MM.1S (cell line): ENCODE results near the gene DSG2.

ENCODE experiments used
- DNase-seq: peaks from one replicate; pipeline ENCODE4 v3.0.0-alpha.2; 2015
- H2AFZ ChIP-seq: fragments of 300-600 bp; sonication (generic); 2 replicates; pipeline ENCODE4 v1.6.0; 2016; ENCODE audit warnings: antibody characterized with exemption, low read length
- H3F3A ChIP-seq: fragments of 300-600 bp; sonication (generic); 2 replicates; pipeline ENCODE4 v1.6.1; 2016; ENCODE audit warnings: mild to moderate bottlenecking, antibody characterized with exemption, low read length, moderate library complexity, mixed read lengths; ENCODE audit not compliant: insufficient read depth
- H3K27ac ChIP-seq: fragments of 300-600 bp; sonication (generic); 2 replicates; pipeline ENCODE4 v1.5.1; 2016; ENCODE audit warnings: mild to moderate bottlenecking, low read length
- H3K27me3 ChIP-seq: fragments of 300-600 bp; sonication (generic); replicated peaks from 2 replicates; pipeline ENCODE4 v1.6.0; 2016; ENCODE audit warnings: low read length; ENCODE audit not compliant: insufficient read depth
- H3K36me3 ChIP-seq: fragments of 300-600 bp; sonication (generic); replicated peaks from 2 replicates; pipeline ENCODE4 v1.6.1; 2016; ENCODE audit warnings: mild to moderate bottlenecking, low read length, mixed read lengths; ENCODE audit not compliant: insufficient read depth
- H3K4me1 ChIP-seq: fragments of 300-600 bp; sonication (generic); 2 replicates; pipeline ENCODE4 v1.6.1; 2016; ENCODE audit warnings: low read length, mixed read lengths
- H3K4me2 ChIP-seq: fragments of 300-600 bp; sonication (generic); 2 replicates; pipeline ENCODE4 v1.6.0; 2016; ENCODE audit warnings: low read depth, low read length
- H3K4me3 ChIP-seq: fragments of 300-600 bp; sonication (generic); 2 replicates; pipeline ENCODE4 v1.5.1; 2016; ENCODE audit warnings: low read length, mixed read lengths
- H3K79me2 ChIP-seq: fragments of 300-600 bp; sonication (generic); 2 replicates; pipeline ENCODE4 v1.6.1; 2016; ENCODE audit warnings: mixed run types, low read length, mixed read lengths
- H3K9ac ChIP-seq: fragments of 300-600 bp; sonication (generic); 2 replicates; pipeline ENCODE4 v1.6.1; 2016; ENCODE audit warnings: low read length, mixed read lengths
- H3K9me2 ChIP-seq: fragments of 300-600 bp; sonication (generic); replicated peaks from 2 replicates; pipeline ENCODE4 v1.6.1; 2016; ENCODE audit warnings: mild to moderate bottlenecking, low read length, mixed read lengths; ENCODE audit not compliant: insufficient read depth
- H3K9me3 ChIP-seq: fragments of 300-600 bp; sonication (generic); replicated peaks from 2 replicates; pipeline ENCODE4 v1.6.1; 2016; ENCODE audit warnings: mild to moderate bottlenecking, low read length, mixed read lengths; ENCODE audit not compliant: insufficient read depth
- H4K20me1 ChIP-seq: fragments of 300-600 bp; sonication (generic); 2 replicates; pipeline ENCODE4 v1.6.1; 2016; ENCODE audit warnings: mild to moderate bottlenecking, low read length, moderate library complexity, mixed read lengths; ENCODE audit not compliant: insufficient read depth
- EZH2 ChIP-seq: fragments of 300-600 bp; sonication (generic); optimal IDR thresholded peaks from 2 replicates; pipeline ENCODE3; 2017; ENCODE audit warnings: low read depth, mild to moderate bottlenecking, antibody characterized with exemption, low read length, mixed read lengths
- EZH2phosphoT487 ChIP-seq: fragments of 300-600 bp; sonication (generic); IDR thresholded peaks from 2 replicates; pipeline ENCODE4 v1.6.1; 2018; ENCODE audit warnings: antibody characterized with exemption, low read length
- TF ChIP-seq, protein P1 (sequence below): fragments of 300-600 bp; sonication (generic); IDR thresholded peaks from 2 replicates; pipeline ENCODE4 v1.5.1; 2016; ENCODE audit warnings: antibody characterized with exemption, low read length, mixed read lengths

Gene DSG2

DNA sequence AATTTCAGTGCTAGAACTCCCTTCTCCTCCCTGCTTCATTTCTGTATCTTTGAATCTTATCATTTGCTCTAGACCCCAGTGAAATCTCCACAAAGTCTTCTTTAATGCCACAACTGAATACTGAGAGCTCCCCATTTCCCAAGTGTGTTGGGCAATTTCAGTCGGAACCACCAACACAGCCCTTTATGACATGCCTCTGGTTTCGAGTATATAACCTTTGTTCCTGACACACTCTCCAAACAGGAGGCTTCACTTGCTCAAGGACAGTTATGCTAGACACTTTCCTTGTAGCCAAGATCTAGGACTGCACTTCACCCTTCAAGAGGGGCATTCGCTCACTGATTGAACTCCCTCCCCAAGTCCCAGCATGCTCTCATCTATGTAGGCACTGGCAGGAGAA is 75.1 kb downstream of the DSG2 start:
- Histone ChIP-seq H3K4me3 (no peak overlapping the region), H3K27me3 (no peaks in the 10 kb centered on the region), H3K9me3 (no peaks in the 10 kb centered on the region), H3K9ac (no peak overlapping the region), H3K9me2 (no peaks in the 10 kb centered on the region), H3K4me1 (no peaks in the 10 kb centered on the region), H4K20me1 (no peaks in the 10 kb centered on the region), H3F3A (no peaks in the 10 kb centered on the region), H3K36me3 (no peaks in the 10 kb centered on the region), H3K79me2 (no peaks in the 10 kb centered on the region), H2AFZ (no peak overlapping the region), H3K27ac (no peak overlapping the region), H3K4me2 (no peak overlapping the region)
- TF ChIP-seq EZH2 = no peak
- no peak for TF ChIP-seq EZH2phosphoT487
- TF ChIP-seq, protein P1, sequence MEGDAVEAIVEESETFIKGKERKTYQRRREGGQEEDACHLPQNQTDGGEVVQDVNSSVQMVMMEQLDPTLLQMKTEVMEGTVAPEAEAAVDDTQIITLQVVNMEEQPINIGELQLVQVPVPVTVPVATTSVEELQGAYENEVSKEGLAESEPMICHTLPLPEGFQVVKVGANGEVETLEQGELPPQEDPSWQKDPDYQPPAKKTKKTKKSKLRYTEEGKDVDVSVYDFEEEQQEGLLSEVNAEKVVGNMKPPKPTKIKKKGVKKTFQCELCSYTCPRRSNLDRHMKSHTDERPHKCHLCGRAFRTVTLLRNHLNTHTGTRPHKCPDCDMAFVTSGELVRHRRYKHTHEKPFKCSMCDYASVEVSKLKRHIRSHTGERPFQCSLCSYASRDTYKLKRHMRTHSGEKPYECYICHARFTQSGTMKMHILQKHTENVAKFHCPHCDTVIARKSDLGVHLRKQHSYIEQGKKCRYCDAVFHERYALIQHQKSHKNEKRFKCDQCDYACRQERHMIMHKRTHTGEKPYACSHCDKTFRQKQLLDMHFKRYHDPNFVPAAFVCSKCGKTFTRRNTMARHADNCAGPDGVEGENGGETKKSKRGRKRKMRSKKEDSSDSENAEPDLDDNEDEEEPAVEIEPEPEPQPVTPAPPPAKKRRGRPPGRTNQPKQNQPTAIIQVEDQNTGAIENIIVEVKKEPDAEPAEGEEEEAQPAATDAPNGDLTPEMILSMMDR = no peak
- DNase-seq = no peak

DNA sequence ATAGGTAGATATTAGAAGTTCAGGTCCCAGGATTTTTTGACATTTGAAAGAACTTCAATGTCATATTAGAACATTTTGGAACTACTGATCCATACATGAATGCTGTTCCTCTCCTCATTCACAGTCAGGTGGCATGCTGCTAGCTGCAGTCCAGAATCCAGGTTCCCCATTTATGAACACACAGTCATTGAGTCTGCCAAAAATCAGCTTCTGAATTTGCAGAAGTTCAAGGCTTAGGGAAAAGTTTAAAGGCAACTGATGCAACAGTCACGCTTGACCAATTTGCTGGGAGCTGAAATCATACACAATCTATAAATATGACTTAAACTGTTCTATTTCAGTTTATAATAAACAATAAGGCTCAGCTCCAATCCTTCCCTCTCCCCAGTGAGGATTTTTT is 76.4 kb downstream of the DSG2 start:
- H3K9me3 ChIP-seq = no peaks in the 10 kb centered on the region
- H3K27ac ChIP-seq = no peak overlapping the region
- no peaks in the 10 kb centered on the region for H3K4me1 ChIP-seq
- DNase-seq = no peak
- TF ChIP-seq EZH2 (no peak), EZH2phosphoT487 (no peak)
- TF ChIP-seq, protein P1 = no peak
- H3F3A ChIP-seq = no peaks in the 10 kb centered on the region
- H3K4me2 ChIP-seq = no peak overlapping the region
- H3K36me3 ChIP-seq = no peaks in the 10 kb centered on the region
- H3K9me2 ChIP-seq = no peaks in the 10 kb centered on the region
- H3K4me3 ChIP-seq = no peak overlapping the region
- no peaks in the 10 kb centered on the region for H4K20me1 ChIP-seq
- no peaks in the 10 kb centered on the region for H3K27me3 ChIP-seq
- H3K79me2 ChIP-seq = no peaks in the 10 kb centered on the region
- H3K9ac ChIP-seq = no peak overlapping the region
- H2AFZ ChIP-seq = no peak overlapping the region

DNA sequence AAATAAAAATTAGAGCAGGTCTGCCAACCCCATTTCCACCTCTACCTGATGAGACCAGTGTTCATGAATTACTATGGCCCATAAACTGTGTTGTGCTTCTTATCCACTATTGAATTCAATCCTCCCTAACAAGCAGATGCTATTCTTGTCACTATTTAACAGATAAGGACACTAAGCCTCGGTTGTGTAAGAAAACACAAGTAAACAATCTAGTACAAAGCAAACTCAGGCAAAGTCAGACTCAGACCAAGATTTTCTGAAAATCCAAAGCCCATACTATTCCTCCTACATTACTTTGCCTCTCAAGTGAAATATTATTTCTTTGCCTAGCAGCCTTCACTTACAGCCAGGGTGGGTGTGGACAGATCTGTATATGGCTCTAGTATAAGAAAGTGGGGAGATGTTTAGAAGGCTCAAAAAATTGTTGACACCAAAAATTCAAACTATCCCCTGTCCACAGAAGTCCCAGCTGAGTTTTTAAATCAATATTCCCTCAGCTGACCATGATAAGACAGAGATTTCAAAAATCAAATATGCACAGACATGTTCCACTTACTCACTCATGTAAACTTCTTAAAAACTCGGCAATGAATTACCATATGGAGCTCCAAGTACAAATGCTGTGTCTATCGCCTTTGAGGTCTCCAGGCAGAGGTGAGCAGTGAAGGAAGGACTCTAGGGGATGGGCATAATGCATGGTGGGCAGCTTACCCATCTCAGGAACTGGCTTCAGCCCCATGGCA is 77.7 kb downstream of the DSG2 start:
- no peaks in the 10 kb centered on the region for H4K20me1 ChIP-seq
- H3K27ac ChIP-seq = no peak overlapping the region
- H3K79me2 ChIP-seq = no peaks in the 10 kb centered on the region
- no peak for DNase-seq
- no peaks in the 10 kb centered on the region for H3K9me2 ChIP-seq
- H3K27me3 ChIP-seq = no peaks in the 10 kb centered on the region
- H3K9me3 ChIP-seq = no peaks in the 10 kb centered on the region
- no peak overlapping the region for H2AFZ ChIP-seq
- no peak for TF ChIP-seq EZH2
- TF ChIP-seq EZH2phosphoT487 = no peak
- TF ChIP-seq, protein P1 = no peak
- H3K4me3 ChIP-seq = no peak overlapping the region
- no peaks in the 10 kb centered on the region for H3F3A ChIP-seq
- H3K36me3 ChIP-seq = no peaks in the 10 kb centered on the region
- no peak overlapping the region for H3K4me2 ChIP-seq
- no peak overlapping the region for H3K9ac ChIP-seq
- no peaks in the 10 kb centered on the region for H3K4me1 ChIP-seq
